Suprapubic skin (tissue), 4 donors: Measurements from ENCODE around the gene CASD1. TPM values are rescaled to one million over a fixed set of nuclear protein-coding genes. Genes with fewer than 3 reads are reported as not detected.

Experiments used
- DNase-seq, 2 donors: peaks; one replicate each; pipeline ENCODE4 v3.0.0-alpha.2; 2019; ENCODE audit warnings: low spot score in 2 of 2
- H3K27ac ChIP-seq: fragments of 200-600 bp; sonication (generic); one replicate; pipeline ENCODE4 v1.5.1; 2019
- H3K27me3 ChIP-seq: fragments of 200-600 bp; sonication (generic); one replicate; pipeline ENCODE4 v1.5.1; 2019
- H3K36me3 ChIP-seq: fragments of 200-600 bp; sonication (generic); one replicate; pipeline ENCODE4 v1.5.1; 2019
- H3K4me1 ChIP-seq: fragments of 200-600 bp; sonication (generic); one replicate; pipeline ENCODE4 v1.5.1; 2019
- H3K4me3 ChIP-seq: fragments of 200-600 bp; sonication (generic); one replicate; pipeline ENCODE4 v1.5.1; 2019; ENCODE audit warnings: mild to moderate bottlenecking
- H3K9me3 ChIP-seq: fragments of 200-600 bp; sonication (generic); one replicate; pipeline ENCODE4 v1.5.1; 2019
- CTCF ChIP-seq, 2 donors: fragments of 200-600 bp in 1 of 2; fragments of 450-650 bp in 1 of 2; sonication (generic) in 1 of 2; IDR thresholded peaks; one replicate each; pipeline ENCODE4 v1.5.1; 2016 to 2019; ENCODE audit warnings: antibody characterized with exemption in 2 of 2, mild to moderate bottlenecking in 1 of 2, moderate library complexity in 1 of 2
- EP300 ChIP-seq: sonication (generic); formaldehyde crosslinking; IDR thresholded peaks from one replicate; pipeline ENCODE4 v1.6.1; 2017; ENCODE audit warnings: antibody characterized with exemption
- POLR2A ChIP-seq, 2 donors: fragments of 450-650 bp; IDR thresholded peaks; one replicate each; pipeline ENCODE4 v1.6.1; 2017; ENCODE audit warnings: antibody characterized with exemption in 2 of 2, mild to moderate bottlenecking in 2 of 2, moderate library complexity in 2 of 2
- POLR2AphosphoS5 ChIP-seq, 3 donors: sonication (generic); formaldehyde crosslinking; IDR thresholded peaks; one replicate each; pipeline ENCODE4 v1.6.1; 2017; ENCODE audit warnings: antibody characterized with exemption in 3 of 3
- WGBS: methylation state at CpG from one replicate; pipeline ENCODE4 v1.1.5; 2018; 5-methylcytosine and 5-hydroxymethylcytosine counted together
- total RNA-seq, 4 donors: library from RNA; depleted of rRNA; stranded (reverse); fragments of >200 nt; gene quantifications; one replicate each; pipeline ENCODE4 v1.1.0, GENCODE V29; 2016

Gene CASD1
- 10 to 100 TPM in 3 of 4 donors, 1 to 10 TPM in 1; 9.0 to 15.1 (median 12.6) TPM for total RNA-seq

- TF ChIP-seq CTCF (IDR thresholded peaks at IDR 0.05) (no peak), POLR2A (IDR thresholded peaks at IDR 0.05) (no peak)
- no peaks in the 10 kb centered on the region for H3K27me3 ChIP-seq
- H3K36me3 ChIP-seq = no peaks in the 10 kb centered on the region
- peak; percentile 70 to 80 for DNase-seq
- H3K27ac ChIP-seq = peak within 1 kb of the TSS; percentile 95
- WGBS = 9% methylated on average over 15 of the region's 40 CpGs
- no peaks in the 10 kb centered on the region for H3K9me3 ChIP-seq
- peak within 1 kb of the TSS; percentile 92 for H3K4me3 ChIP-seq
- peaks cover 26% of the 10 kb centered on the region for H3K4me1 ChIP-seq
These were observed at the start of gene CASD1 for GRCh38 chr7:94509264-94509886. CASD1 (plus strand) TSS chr7:94509809; CDS start chr7:94510085, 276 bp downstream.

GRCh38 chr7:94466516-94466915, 43.1 kb upstream of the CASD1 start:
- H3K4me3 ChIP-seq = no peak overlapping the region
- no peak for TF ChIP-seq POLR2AphosphoS5 (IDR thresholded peaks at IDR 0.05)
- TF ChIP-seq EP300 = no peak
- no peak for TF ChIP-seq POLR2A (IDR thresholded peaks at IDR 0.05)
- TF ChIP-seq CTCF (IDR thresholded peaks at IDR 0.05) = no peak

GRCh38 chr7:94471604-94472003, 38.0 kb upstream of the CASD1 start:
- 92% methylated on average over 2 of the region's 2 CpGs for WGBS
- DNase-seq = no peak
- H3K4me1 ChIP-seq = no peaks in the 10 kb centered on the region
- peaks cover 8% of the 10 kb centered on the region for H3K9me3 ChIP-seq
- no peak for TF ChIP-seq EP300
- no peak for TF ChIP-seq POLR2AphosphoS5 (IDR thresholded peaks at IDR 0.05)
- no peak for TF ChIP-seq POLR2A (IDR thresholded peaks at IDR 0.05)
- no peak for TF ChIP-seq CTCF (IDR thresholded peaks at IDR 0.05)
- no peak overlapping the region for H3K4me3 ChIP-seq
- H3K27ac ChIP-seq = no peak overlapping the region
- H3K36me3 ChIP-seq = no peaks in the 10 kb centered on the region
- H3K27me3 ChIP-seq = no peaks in the 10 kb centered on the region

More at GRCh38 chr7:94466516-94466915, 43.1 kb upstream of the CASD1 start:
- no peak overlapping the region for H3K27ac ChIP-seq
- no peaks in the 10 kb centered on the region for H3K36me3 ChIP-seq
- peaks cover under 1% of the 10 kb centered on the region for H3K9me3 ChIP-seq
- no peaks in the 10 kb centered on the region for H3K27me3 ChIP-seq
- DNase-seq = no peak
- 49% methylated on average over 1 of the region's 1 CpG for WGBS
- no peaks in the 10 kb centered on the region for H3K4me1 ChIP-seq

- DNase-seq = no peak
- no peaks in the 10 kb centered on the region for H3K36me3 ChIP-seq
- 88% methylated on average over 1 of the region's 1 CpG for WGBS
- no peak for TF ChIP-seq POLR2AphosphoS5 (IDR thresholded peaks at IDR 0.05)
- no peak overlapping the region for H3K4me3 ChIP-seq
- no peak overlapping the region for H3K27ac ChIP-seq
- no peaks in the 10 kb centered on the region for H3K4me1 ChIP-seq
- H3K27me3 ChIP-seq = peaks cover 4% of the 10 kb centered on the region
- peaks cover 8% of the 10 kb centered on the region for H3K9me3 ChIP-seq
These were observed 37.0 kb upstream of the CASD1 start for GRCh38 chr7:94472608-94473007.

GRCh38 chr7:94476251-94476840, 33.3 kb upstream of the CASD1 start:
- DNase-seq = no peak
- no peak overlapping the region for H3K4me3 ChIP-seq
- WGBS = 88% methylated on average over 5 of the region's 5 CpGs
- H3K27me3 ChIP-seq = peaks cover 4% of the 10 kb centered on the region
- no peak overlapping the region for H3K27ac ChIP-seq
- no peaks in the 10 kb centered on the region for H3K36me3 ChIP-seq
- TF ChIP-seq POLR2AphosphoS5 (IDR thresholded peaks at IDR 0.05) = no peak
- no peak for TF ChIP-seq CTCF (IDR thresholded peaks at IDR 0.05)
- TF ChIP-seq POLR2A (IDR thresholded peaks at IDR 0.05) = no peak
- TF ChIP-seq EP300 = no peak
- peaks cover 8% of the 10 kb centered on the region for H3K9me3 ChIP-seq
- no peaks in the 10 kb centered on the region for H3K4me1 ChIP-seq
